Activated CD4-positive, CD25-positive, alpha-beta regulatory T cell treated with anti-CD3 and anti-CD28 coated beads, Interleukin-2, amount 50 U/mL, for 24 hours (primary cell): Measurements from ENCODE around the gene PSORS1C1.

ENCODE experiments used
- ATAC-seq, 2 donors: fragments of 150-1000 bp; cut with Tn5 transposase; one replicate each; pipeline ENCODE4 v1.10.0; 2021; ENCODE audit warnings: mild to moderate bottlenecking in 1 of 2, moderate library complexity in 1 of 2

The PSORS1C1 gene

GRCh38 chr6:31096656-31097055 is 17.9 kb upstream of the PSORS1C1 start:
- no peak for ATAC-seq

- ATAC-seq = no peak
These were observed 16.1 kb upstream of the PSORS1C1 start for GRCh38 chr6:31098449-31098938.

GRCh38 chr6:31103136-31103535 is 11.5 kb upstream of the PSORS1C1 start:
- ATAC-seq = no peak

GRCh38 chr6:31107052-31107451 is 7.5 kb upstream of the PSORS1C1 start:
- ATAC-seq = no peak

- ATAC-seq = no peak
These were observed 3.6 kb upstream of the PSORS1C1 start for GRCh38 chr6:31110825-31111582.

- ATAC-seq = no peak
These were observed 2.9 kb upstream of the PSORS1C1 start for GRCh38 chr6:31111712-31112111.

- ATAC-seq = no peak
These were observed 2.1 kb upstream of the PSORS1C1 start, which contains the start of gene C6orf15 for GRCh38 chr6:31112478-31112877. Gene C6orf15, minus strand, starts transcription at chr6:31112575. Its CDS starts 20 bp downstream, at chr6:31112555.

- ATAC-seq = no peak
These were observed 599 bp upstream of the PSORS1C1 start for GRCh38 chr6:31113861-31114540.

GRCh38 chr6:31114970-31115849 is 610 bp downstream of the PSORS1C1 start:
- ATAC-seq = no peak

GRCh38 chr6:31115941-31116560 is 1.5 kb downstream of the PSORS1C1 start:
- ATAC-seq = no peak

- no peak for ATAC-seq
These were observed 2.2 kb downstream of the PSORS1C1 start for GRCh38 chr6:31116661-31117385.

- no peak for ATAC-seq
These were observed 3.6 kb downstream of the PSORS1C1 start for GRCh38 chr6:31118178-31118577.

- ATAC-seq = no peak
These were observed 5.7 kb downstream of the PSORS1C1 start, which contains the start of gene CDSN for GRCh38 chr6:31120151-31120915. Gene CDSN, minus strand, starts transcription at chr6:31120446. Its CDS starts 27 bp downstream, at chr6:31120419.

GRCh38 chr6:31121131-31121790 is 6.7 kb downstream of the PSORS1C1 start:
- no peak for ATAC-seq

- ATAC-seq = no peak
These were observed 8.4 kb downstream of the PSORS1C1 start for GRCh38 chr6:31122791-31123706.

- no peak for ATAC-seq
These were observed 10.6 kb downstream of the PSORS1C1 start for GRCh38 chr6:31125162-31125561.

GRCh38 chr6:31125586-31126363 is 11.2 kb downstream of the PSORS1C1 start:
- no peak for ATAC-seq
